CD14-positive monocyte (primary cell): ENCODE measurements around the gene SEPHS1. TPM values are rescaled to one million over a fixed set of nuclear protein-coding genes. Genes with fewer than 3 reads are reported as not detected.

Source experiments
- DNase-seq, 3 donors: peaks; one replicate each; pipeline ENCODE4 v3.0.0-alpha.2; 2011 to 2022
- H2AFZ ChIP-seq: 2 replicates; pipeline ENCODE4 v1.6.0; 2012; ENCODE audit warnings: mild to moderate bottlenecking, low read depth, low read length, inconsistent platforms; ENCODE audit not compliant: insufficient read depth, poor library complexity, severe bottlenecking
- H3K27ac ChIP-seq, 2 donors: 1 replicate in 1 of 2; 2 replicates in 1 of 2; pipeline ENCODE4 v1.5.1; 2012 to 2013; ENCODE audit warnings: low read length in 2 of 2, control low read depth in 1 of 2, inconsistent platforms in 1 of 2, low read depth in 1 of 2, mild to moderate bottlenecking in 1 of 2
- H3K27me3 ChIP-seq, 2 donors: one replicate each; pipeline versions ENCODE4 v1.6.0 to v1.6.1; 2011 to 2013; ENCODE audit warnings: low read length in 2 of 2; ENCODE audit not compliant: control insufficient read depth in 2 of 2, insufficient read depth in 2 of 2
- H3K36me3 ChIP-seq, 2 donors: replicated peaks in 1 of 2; 1 replicate in 1 of 2; 2 replicates in 1 of 2; pipeline versions ENCODE4 v1.5.1 to v1.6.1; 2012 to 2013; ENCODE audit warnings: low read length in 2 of 2, control low read depth in 1 of 2, inconsistent platforms in 1 of 2, mild to moderate bottlenecking in 1 of 2; ENCODE audit not compliant: insufficient read depth in 2 of 2, control insufficient read depth in 1 of 2
- H3K4me1 ChIP-seq, 2 donors: 1 replicate in 1 of 2; 2 replicates in 1 of 2; pipeline versions ENCODE4 v1.5.1 to v1.6.1; 2012 to 2013; ENCODE audit warnings: low read length in 2 of 2, control low read depth in 1 of 2, inconsistent platforms in 1 of 2, mild to moderate bottlenecking in 1 of 2, moderate library complexity in 1 of 2; ENCODE audit not compliant: insufficient read depth in 2 of 2, control insufficient read depth in 1 of 2
- H3K4me2 ChIP-seq: replicated peaks from 2 replicates; pipeline ENCODE3; 2012; ENCODE audit warnings: low read length, moderate library complexity, mild to moderate bottlenecking; ENCODE audit not compliant: poor library complexity, severe bottlenecking; ENCODE audit errors: extremely low read depth
- H3K4me3 ChIP-seq, 3 experiments: fragments of 200-600 bp in 1 of 3; sonication (generic) in 1 of 3; replicated peaks in 1 of 3; 1 replicate in 2 of 3; 2 replicates in 1 of 3; pipeline ENCODE4 v1.5.1; 2011 to 2013; ENCODE audit warnings: low read length in 3 of 3, mild to moderate bottlenecking in 3 of 3, control low read depth in 2 of 3, low read depth in 2 of 3, inconsistent platforms in 1 of 3, moderate library complexity in 1 of 3
- H3K79me2 ChIP-seq: 2 replicates; pipeline ENCODE4 v1.6.0; 2012; ENCODE audit warnings: mild to moderate bottlenecking, control low read depth, inconsistent platforms, low read length, moderate library complexity; ENCODE audit not compliant: insufficient read depth
- H3K9ac ChIP-seq: 2 replicates; pipeline ENCODE4 v1.6.0; 2017; ENCODE audit warnings: low read length, mild to moderate bottlenecking; ENCODE audit not compliant: insufficient read depth, poor library complexity, severe bottlenecking
- H3K9me3 ChIP-seq, 2 donors: replicated peaks in 1 of 2; 1 replicate in 1 of 2; 2 replicates in 1 of 2; pipeline versions ENCODE4 v1.5.1 to v1.6.1; 2012 to 2013; ENCODE audit warnings: low read length in 2 of 2, control low read depth in 1 of 2; ENCODE audit not compliant: control insufficient read depth in 1 of 2, insufficient read depth in 1 of 2
- H4K20me1 ChIP-seq: 2 replicates; pipeline ENCODE4 v1.6.0; 2012; ENCODE audit warnings: mild to moderate bottlenecking, low read length, control low read depth, moderate library complexity; ENCODE audit not compliant: insufficient read depth
- H3K27ac Mint-ChIP-seq, 7 donors: one replicate each; pipeline ENCODE4 v1.8.0; 2020; ENCODE audit warnings: mild to moderate bottlenecking in 7 of 7, mixed read lengths in 7 of 7, moderate library complexity in 6 of 7, inconsistent platforms in 2 of 7
- H3K27me3 Mint-ChIP-seq, 3 donors: one replicate each; pipeline ENCODE4 v1.8.0; 2021 to 2022; ENCODE audit warnings: low read depth in 3 of 3, mild to moderate bottlenecking in 3 of 3, mixed read lengths in 3 of 3, moderate library complexity in 3 of 3, inconsistent platforms in 1 of 3
- H3K36me3 Mint-ChIP-seq, 2 donors: one replicate each; pipeline ENCODE4 v1.8.0; 2020; ENCODE audit warnings: mixed read lengths in 2 of 2, inconsistent platforms in 1 of 2, mild to moderate bottlenecking in 1 of 2
- H3K4me1 Mint-ChIP-seq: one replicate; pipeline ENCODE4 v1.8.0; 2020; ENCODE audit warnings: mild to moderate bottlenecking, mixed read lengths
- H3K4me3 Mint-ChIP-seq, 2 donors: one replicate each; pipeline ENCODE4 v1.8.0; 2020; ENCODE audit warnings: mild to moderate bottlenecking in 2 of 2, mixed read lengths in 2 of 2, moderate library complexity in 1 of 2
- H3K9me3 Mint-ChIP-seq, 7 donors: one replicate each; pipeline ENCODE4 v1.8.0; 2020 to 2022; ENCODE audit warnings: mixed read lengths in 7 of 7, mild to moderate bottlenecking in 6 of 7, moderate library complexity in 6 of 7, inconsistent platforms in 2 of 7
- WGBS: methylation state at CpG from one replicate; pipeline ENCODE4 v1.1.5; 2013; ENCODE audit warnings: missing lambda C conversion rate; ENCODE audit not compliant: insufficient coverage; 5-methylcytosine and 5-hydroxymethylcytosine counted together
- intact Hi-C, 2 donors: fragments of 100-400 bp; cut with micrococcal nuclease; formaldehyde crosslinking; loops; one replicate each; pipeline versions ENCODE4 v1.15.0 to v1.15.1; 2023
- polyA plus RNA-seq, 3 donors: library from polyadenylated mRNA; depleted of rRNA in 1 of 3; unstranded in 2 of 3; stranded (reverse) in 1 of 3; fragments of 300-500 nt in 2 of 3; fragments of >200 nt in 1 of 3; fragmentation: Illumina TruSeq in 2 of 3; gene quantifications; 1 replicate in 2 of 3; 2 replicates in 1 of 3; pipeline ENCODE4 v1.2.3, GENCODE V29; 2012 to 2021
- TF ChIP-seq, protein P1 (sequence below): fragments of 200-600 bp; IDR thresholded peaks from one replicate; pipeline ENCODE4 v1.8.0; 2022; ENCODE audit warnings: antibody characterized with exemption, mild to moderate bottlenecking

The SEPHS1 gene
- polyA plus RNA-seq, 3 donors, result 11.9 to 16.3 (median 15.1) TPM

GRCh38 chr10:13352519-13352918, 4.4 kb upstream of the SEPHS1 start:
- Mint-ChIP-seq H3K36me3 (no peaks in the 10 kb centered on the region), H3K27ac (no peak overlapping the region), H3K4me3 (peak overlapping the region in 1 of 2 donors; percentile 26), H3K9me3 (no peaks in the 10 kb centered on the region), H3K4me1 (peaks cover 22% of the 10 kb centered on the region), H3K27me3 (peaks cover 22 to 40% (median 38%) of the 10 kb centered on the region in 3 donors)
- Histone ChIP-seq H3K36me3 (no peaks in the 10 kb centered on the region), H4K20me1 (no peaks in the 10 kb centered on the region), H3K27ac (no peak overlapping the region), H3K4me3 (no peak overlapping the region), H3K4me2 (no peak overlapping the region), H3K79me2 (no peaks in the 10 kb centered on the region), H2AFZ (no peak overlapping the region), H3K9me3 (no peaks in the 10 kb centered on the region), H3K27me3 (peaks cover 3 to 24% of the 10 kb centered on the region in 2 donors), H3K4me1 (peaks cover 22 to 25% of the 10 kb centered on the region in 2 donors), H3K9ac (no peak overlapping the region)
- TF ChIP-seq, protein P1, sequence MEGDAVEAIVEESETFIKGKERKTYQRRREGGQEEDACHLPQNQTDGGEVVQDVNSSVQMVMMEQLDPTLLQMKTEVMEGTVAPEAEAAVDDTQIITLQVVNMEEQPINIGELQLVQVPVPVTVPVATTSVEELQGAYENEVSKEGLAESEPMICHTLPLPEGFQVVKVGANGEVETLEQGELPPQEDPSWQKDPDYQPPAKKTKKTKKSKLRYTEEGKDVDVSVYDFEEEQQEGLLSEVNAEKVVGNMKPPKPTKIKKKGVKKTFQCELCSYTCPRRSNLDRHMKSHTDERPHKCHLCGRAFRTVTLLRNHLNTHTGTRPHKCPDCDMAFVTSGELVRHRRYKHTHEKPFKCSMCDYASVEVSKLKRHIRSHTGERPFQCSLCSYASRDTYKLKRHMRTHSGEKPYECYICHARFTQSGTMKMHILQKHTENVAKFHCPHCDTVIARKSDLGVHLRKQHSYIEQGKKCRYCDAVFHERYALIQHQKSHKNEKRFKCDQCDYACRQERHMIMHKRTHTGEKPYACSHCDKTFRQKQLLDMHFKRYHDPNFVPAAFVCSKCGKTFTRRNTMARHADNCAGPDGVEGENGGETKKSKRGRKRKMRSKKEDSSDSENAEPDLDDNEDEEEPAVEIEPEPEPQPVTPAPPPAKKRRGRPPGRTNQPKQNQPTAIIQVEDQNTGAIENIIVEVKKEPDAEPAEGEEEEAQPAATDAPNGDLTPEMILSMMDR, result no peak
- DNase-seq, result no peak
- intact Hi-C loops, result no loop called here
- 60% methylated on average over 2 of the region's 3 CpGs for WGBS

GRCh38 chr10:13351340-13351915, 3.3 kb upstream of the SEPHS1 start:
- no peaks in the 10 kb centered on the region for H3K9me3 Mint-ChIP-seq
- no peaks in the 10 kb centered on the region for H4K20me1 ChIP-seq
- H3K36me3 Mint-ChIP-seq, result no peaks in the 10 kb centered on the region
- peaks cover 3 to 24% of the 10 kb centered on the region in 2 donors for H3K27me3 ChIP-seq
- H3K4me1 ChIP-seq, result peaks cover 28 to 32% of the 10 kb centered on the region in 2 donors
- H3K9me3 ChIP-seq, result no peaks in the 10 kb centered on the region
- H2AFZ ChIP-seq, result no peak overlapping the region
- peaks cover 20 to 36% (median 36%) of the 10 kb centered on the region in 3 donors for H3K27me3 Mint-ChIP-seq
- H3K4me1 Mint-ChIP-seq, result peaks cover 27% of the 10 kb centered on the region
- DNase-seq, result no peak
- peaks cover 8% of the 10 kb centered on the region for H3K79me2 ChIP-seq
- no peak overlapping the region for H3K27ac ChIP-seq
- TF ChIP-seq, protein P1, result no peak
- 74% methylated on average over 9 of the region's 11 CpGs for WGBS
- H3K36me3 ChIP-seq, result no peaks in the 10 kb centered on the region
- H3K9ac ChIP-seq, result no peak overlapping the region
- intact Hi-C loops, result no loop called here
- H3K4me3 Mint-ChIP-seq, result peak overlapping the region in 1 of 2 donors; percentile 32
- H3K4me3 ChIP-seq, result no peak overlapping the region
- no peak overlapping the region for H3K27ac Mint-ChIP-seq
- H3K4me2 ChIP-seq, result no peak overlapping the region
